Lung (tissue), 13 donors: ENCODE data around the gene ATMIN. TPM values are rescaled to one million over a fixed set of nuclear protein-coding genes. Genes with fewer than 3 reads are reported as not detected.
A peak's percentile ranks its signal among the peaks of the same experiment; 100 is the strongest.

Experiments used
- ATAC-seq: fragments of 200-7000 bp; cut with Tn5 transposase; one replicate; pipeline ENCODE4 v1.9.1; 2020; ENCODE audit warnings: moderate number of reproducible peaks; ENCODE audit not compliant: insufficient read depth, low FRiP score
- DNase-seq, 3 donors: peaks; one replicate each; pipeline ENCODE4 v3.0.0-alpha.2; 2013 to 2017
- H3K27ac ChIP-seq, 2 donors: one replicate each; pipeline ENCODE4 v1.5.1; 2013; ENCODE audit warnings: mild to moderate bottlenecking in 2 of 2, moderate library complexity in 2 of 2, control low read depth in 1 of 2, inconsistent platforms in 1 of 2, low read depth in 1 of 2, low read length in 1 of 2
- H3K27me3 ChIP-seq, 3 donors: one replicate each; pipeline ENCODE4 v1.5.1; 2013; ENCODE audit warnings: low read length in 2 of 3; ENCODE audit not compliant: control insufficient read depth in 3 of 3, insufficient read depth in 3 of 3
- H3K36me3 ChIP-seq, 4 donors: one replicate each; pipeline ENCODE4 v1.5.1; 2013; ENCODE audit warnings: low read length in 4 of 4, mild to moderate bottlenecking in 1 of 4, moderate library complexity in 1 of 4; ENCODE audit not compliant: control insufficient read depth in 4 of 4, insufficient read depth in 4 of 4
- H3K4me1 ChIP-seq, 5 donors: one replicate each; pipeline ENCODE4 v1.5.1; 2013; ENCODE audit warnings: low read length in 5 of 5, mild to moderate bottlenecking in 2 of 5, moderate library complexity in 1 of 5; ENCODE audit not compliant: control insufficient read depth in 5 of 5, insufficient read depth in 5 of 5
- H3K4me3 ChIP-seq: one replicate; pipeline ENCODE4 v1.5.1; 2013; ENCODE audit warnings: mild to moderate bottlenecking, control low read depth, moderate library complexity
- H3K9ac ChIP-seq, 2 donors: one replicate each; pipeline ENCODE4 v1.5.1; 2013; ENCODE audit warnings: low read length in 2 of 2, control low read depth in 1 of 2; ENCODE audit not compliant: insufficient read depth in 1 of 2
- H3K9me3 ChIP-seq, 4 donors: one replicate each; pipeline ENCODE4 v1.5.1; 2013; ENCODE audit warnings: low read length in 3 of 4, mild to moderate bottlenecking in 1 of 4, moderate library complexity in 1 of 4; ENCODE audit not compliant: control insufficient read depth in 4 of 4, insufficient read depth in 3 of 4
- WGBS, 2 donors: extraction: QIAGEN DNeasy Blood & Tissue Kit; methylation state at CpG; one replicate each; pipeline ENCODE4 v1.1.7; 2013; 5-methylcytosine and 5-hydroxymethylcytosine counted together
- polyA plus RNA-seq, 2 donors: library from polyadenylated mRNA; stranded (reverse); fragments of 200-250 nt; gene quantifications; one replicate each; pipeline ENCODE4 v1.2.1, GENCODE V29; 2013
- small RNA-seq: library from RNA; depleted of rRNA; stranded (forward); fragments of <200 nt; gene quantifications from one replicate; pipeline ENCODE3, GENCODE V24; 2014; ENCODE audit warnings: low replicate concordance
- total RNA-seq, 2 donors: library from RNA; depleted of rRNA in 1 of 2; stranded (reverse); fragments of >200 nt in 1 of 2; gene quantifications; one replicate each; pipeline ENCODE4 v1.2.1, GENCODE V29; 2014 to 2021
- TF ChIP-seq, protein P1 (sequence below): IDR thresholded peaks from 2 replicates; pipeline ENCODE4 v1.5.1; 2012; ENCODE audit warnings: mild to moderate bottlenecking; ENCODE audit errors: control extremely low read depth, extremely low read depth
- donor health status: control.
- donor health status: control.
- donor health status: Bipolar disorder and iron deficiency.
- donor health status: healthy.
- donor health status: DM: yes; HTN: yes; CAD: no.

Gene ATMIN
- total and polyA plus RNA-seq, 4 donors = 11.6 to 28.8 (median 19.1) TPM

DNA sequence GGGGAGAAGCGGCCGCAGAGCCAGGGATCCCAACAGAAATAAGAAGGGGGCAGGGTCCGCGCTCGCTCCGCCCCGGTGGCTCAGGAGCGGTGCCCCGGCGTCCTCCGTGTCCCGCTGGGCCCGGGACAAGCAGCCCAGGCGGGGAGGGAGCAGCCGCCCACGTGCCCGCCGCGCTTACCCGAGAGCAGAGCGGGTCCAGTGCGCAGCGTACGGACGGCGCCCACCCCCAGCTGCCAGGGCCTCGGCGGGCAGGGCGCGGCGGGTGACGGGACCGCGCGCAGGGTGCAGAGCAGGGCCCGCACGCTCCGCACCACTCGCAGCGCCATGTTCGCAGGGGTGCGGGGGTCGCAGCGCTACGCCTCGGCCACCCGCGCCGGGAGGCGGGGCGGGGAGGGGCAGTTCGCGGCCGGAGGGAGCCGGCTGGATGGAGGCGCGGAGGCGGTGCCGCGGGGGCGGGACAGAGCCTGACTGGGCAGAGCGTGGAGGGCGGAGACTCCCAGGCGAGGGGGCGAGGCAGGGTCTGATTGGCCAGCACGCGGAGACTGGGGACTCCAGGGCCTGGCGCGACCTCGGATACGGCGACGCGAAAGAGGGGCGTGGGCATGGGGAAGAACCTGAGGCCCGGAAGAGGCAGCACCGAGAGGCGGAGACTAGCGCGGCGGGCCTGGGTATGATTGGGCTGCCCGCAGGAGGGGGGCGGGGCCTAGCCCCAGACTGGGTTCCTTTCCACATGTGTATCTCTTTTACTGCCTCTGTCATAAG is 60.5 kb downstream of the ATMIN start, which contains the start of gene GCSH:
Gene GCSH, minus strand, starts transcription at position 443 of the 762 bp plus-strand sequence. Its CDS starts 117 bp downstream, at position 326.
- peak within 1 kb of the TSS; percentile 69 for H3K4me3 ChIP-seq
- no peaks in the 10 kb centered on the region for H3K27me3 ChIP-seq
- DNase-seq (peak; percentile 99 to 100 (median 100)), ATAC-seq (peak; percentile 99)
- H3K9ac ChIP-seq = peak within 1 kb of the TSS; percentile 61 to 65
- H3K9me3 ChIP-seq = no peaks in the 10 kb centered on the region
- H3K36me3 ChIP-seq = no peaks in the 10 kb centered on the region
- peaks cover 0 to 4% (median 0%) of the 10 kb centered on the region in 5 donors for H3K4me1 ChIP-seq
- H3K27ac ChIP-seq = peak within 1 kb of the TSS; percentile 79 to 84
- 0 to 5% methylated on average over 54 to 78 of the region's 83 CpGs for WGBS, 2 donors
- TF ChIP-seq, protein P1, sequence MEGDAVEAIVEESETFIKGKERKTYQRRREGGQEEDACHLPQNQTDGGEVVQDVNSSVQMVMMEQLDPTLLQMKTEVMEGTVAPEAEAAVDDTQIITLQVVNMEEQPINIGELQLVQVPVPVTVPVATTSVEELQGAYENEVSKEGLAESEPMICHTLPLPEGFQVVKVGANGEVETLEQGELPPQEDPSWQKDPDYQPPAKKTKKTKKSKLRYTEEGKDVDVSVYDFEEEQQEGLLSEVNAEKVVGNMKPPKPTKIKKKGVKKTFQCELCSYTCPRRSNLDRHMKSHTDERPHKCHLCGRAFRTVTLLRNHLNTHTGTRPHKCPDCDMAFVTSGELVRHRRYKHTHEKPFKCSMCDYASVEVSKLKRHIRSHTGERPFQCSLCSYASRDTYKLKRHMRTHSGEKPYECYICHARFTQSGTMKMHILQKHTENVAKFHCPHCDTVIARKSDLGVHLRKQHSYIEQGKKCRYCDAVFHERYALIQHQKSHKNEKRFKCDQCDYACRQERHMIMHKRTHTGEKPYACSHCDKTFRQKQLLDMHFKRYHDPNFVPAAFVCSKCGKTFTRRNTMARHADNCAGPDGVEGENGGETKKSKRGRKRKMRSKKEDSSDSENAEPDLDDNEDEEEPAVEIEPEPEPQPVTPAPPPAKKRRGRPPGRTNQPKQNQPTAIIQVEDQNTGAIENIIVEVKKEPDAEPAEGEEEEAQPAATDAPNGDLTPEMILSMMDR = no peak

DNA sequence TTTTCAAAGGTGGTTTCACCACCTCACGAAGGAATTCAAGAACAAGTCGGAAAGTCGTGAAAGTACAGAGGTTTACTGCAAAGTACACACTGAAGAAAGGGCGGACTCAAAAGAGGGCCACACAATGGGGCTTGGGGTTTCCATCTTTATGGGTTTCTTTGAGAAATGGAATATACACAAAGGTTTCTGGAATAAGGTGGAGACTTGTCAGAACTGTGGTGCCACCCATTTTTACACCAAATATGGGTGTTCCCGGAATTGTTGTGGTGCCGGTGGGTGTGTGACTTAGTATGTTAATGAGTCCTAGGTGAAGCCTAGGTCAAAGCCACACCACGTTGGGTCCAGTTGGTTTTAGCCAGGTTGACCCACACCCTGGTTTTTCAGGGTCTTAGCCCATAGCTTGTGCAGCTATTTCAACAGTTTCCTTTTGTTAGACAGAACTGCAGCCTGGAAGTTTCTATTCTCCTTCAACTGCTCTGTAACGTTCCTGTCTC is 61.1 kb downstream of the ATMIN start:
- ATAC-seq (no peak), DNase-seq (no peak)
- no peaks in the 10 kb centered on the region for H3K36me3 ChIP-seq
- H3K27me3 ChIP-seq = no peaks in the 10 kb centered on the region
- H3K9ac ChIP-seq = no peak overlapping the region
- no peak overlapping the region for H3K4me3 ChIP-seq
- whole genome bisulfite sequencing, 2 donors = 52 to 55% methylated on average over 8 of the region's 8 CpGs
- H3K9me3 ChIP-seq = no peaks in the 10 kb centered on the region
- H3K27ac ChIP-seq = peak overlapping the region; percentile 40 to 52
- peaks cover 0 to 4% (median 0%) of the 10 kb centered on the region in 5 donors for H3K4me1 ChIP-seq
- TF ChIP-seq, protein P1 = no peak

Small RNA genes lying within 50 kb of the gene (small RNA-seq; reads per million reads assigned to genes)
- gene AC092718.3 = not detected

Other genes with a start within 250 kb of the ATMIN start
- gene CDYL2, start 231.2 kb upstream of the ATMIN start, total RNA-seq = 10 to 100 TPM in 1 of 2 donors, 1 to 10 TPM in 1; 3.5 to 12.6 TPM
- 1 to 10 TPM; 1.3 to 3.9 TPM for gene CDYL2, start 231.2 kb upstream of the ATMIN start, polyA plus RNA-seq
- 10 to 100 TPM; 27.3 to 35.3 TPM for gene CMC2, start 29.0 kb upstream of the ATMIN start, total RNA-seq
- gene CMC2, start 29.0 kb upstream of the ATMIN start, polyA plus RNA-seq = 10 to 100 TPM; 53.4 to 60.8 TPM
- gene CENPN, start 28.6 kb upstream of the ATMIN start, total RNA-seq = 1 to 10 TPM; 7.4 to 9.5 TPM
- gene CENPN, start 28.6 kb upstream of the ATMIN start, polyA plus RNA-seq = 1 to 10 TPM; 3.8 to 4.5 TPM
- gene C16orf46, start 41.4 kb downstream of the ATMIN start, total RNA-seq = 1 to 10 TPM; 1.7 to 4.4 TPM
- gene C16orf46, start 41.4 kb downstream of the ATMIN start, polyA plus RNA-seq = 1 to 10 TPM; 1.0 to 1.9 TPM
- gene GCSH, start 60.6 kb downstream of the ATMIN start, total RNA-seq = 10 to 100 TPM; 16.3 to 21.0 TPM
- 10 to 100 TPM; 22.3 to 31.5 TPM for gene GCSH, start 60.6 kb downstream of the ATMIN start, polyA plus RNA-seq
- under 1 TPM; 0.21 to 0.77 TPM for gene BCO1, start 202.8 kb downstream of the ATMIN start, total RNA-seq
- under 1 TPM; 0.06 to 0.24 TPM for gene BCO1, start 202.8 kb downstream of the ATMIN start, polyA plus RNA-seq